SK-N-SH treated with all-trans-retinoic acid at 6 μM for 48 hours (cell line): ENCODE data around the gene MLKL.

Experiments used
- ARNTL ChIP-seq: fragments of 450-650 bp; formaldehyde crosslinking; IDR thresholded peaks from 2 replicates; pipeline ENCODE4 v1.5.0; 2020; ENCODE audit warnings: low read depth, mild to moderate bottlenecking, moderate library complexity, borderline replicate concordance
- BACH2 ChIP-seq: fragments of 250-450 bp; sonication (Bioruptor Pico); IDR thresholded peaks from 2 replicates; pipeline ENCODE4 v1.9.0; 2021; ENCODE audit warnings: mild to moderate bottlenecking, borderline replicate concordance
- GLIS3 ChIP-seq: fragments of 250-450 bp; sonication (Bioruptor Pico); IDR thresholded peaks from 2 replicates; pipeline ENCODE4 v1.5.0; 2020; ENCODE audit warnings: mild to moderate bottlenecking, moderate library complexity
- OSR1 ChIP-seq: fragments of 250-450 bp; sonication (Bioruptor Pico); IDR thresholded peaks from 2 replicates; pipeline ENCODE4 v1.8.0; 2022; ENCODE audit warnings: moderate library complexity, mild to moderate bottlenecking, inconsistent platforms
- PATZ1 ChIP-seq: fragments of 250-450 bp; sonication (Bioruptor Pico); IDR thresholded peaks from 2 replicates; pipeline ENCODE4 v1.8.0; 2020; ENCODE audit warnings: mild to moderate bottlenecking, moderate library complexity, borderline replicate concordance
- POU6F1 ChIP-seq: fragments of 250-450 bp; sonication (Bioruptor Pico); IDR thresholded peaks from 2 replicates; pipeline ENCODE4 v1.8.0; 2021; ENCODE audit warnings: low read depth, mild to moderate bottlenecking, moderate library complexity, borderline replicate concordance
- ZC3H10 ChIP-seq: fragments of 250-450 bp; sonication (Bioruptor Pico); IDR thresholded peaks from 2 replicates; pipeline ENCODE4 v1.5.1; 2021; ENCODE audit warnings: mild to moderate bottlenecking, moderate library complexity
- ZNF565 ChIP-seq: fragments of 450-650 bp; formaldehyde crosslinking; conservative IDR thresholded peaks from 2 replicates; pipeline ENCODE4 v1.5.0; 2020; ENCODE audit warnings: low read depth, mild to moderate bottlenecking, moderate library complexity
- ZNF70 ChIP-seq: fragments of 450-650 bp; formaldehyde crosslinking; IDR thresholded peaks from 2 replicates; pipeline ENCODE4 v1.5.0; 2020; ENCODE audit warnings: mild to moderate bottlenecking, moderate library complexity

- no peak for TF ChIP-seq GLIS3 (CRISPR knock-in tag)
- no peak for TF ChIP-seq POU6F1 (CRISPR knock-in tag)
- TF ChIP-seq ZNF70 (CRISPR knock-in tag) = no peak
- no peak for TF ChIP-seq ARNTL (CRISPR knock-in tag)
- TF ChIP-seq OSR1 (CRISPR knock-in tag) = no peak
- TF ChIP-seq PATZ1 = no peak
- no peak for TF ChIP-seq ZNF565 (CRISPR knock-in tag)
- TF ChIP-seq BACH2 (CRISPR knock-in tag) = no peak
- no peak for TF ChIP-seq ZC3H10 (CRISPR knock-in tag)
Observed at GRCh38 chr16:74652249-74652648, 48.4 kb downstream of the MLKL start.
